ENCODE measurements around the gene CLASP2.

CLASP2 gene

GRCh38 chr3:33659856-33660434, 58.1 kb downstream of the CLASP2 start:
- TF ChIP-seq GATA3 (IDR thresholded peaks at IDR 0.05; ENCODE audit: low read depth, low read length): no peak
- TF ChIP-seq GATA2 (IDR thresholded peaks at IDR 0.05; ENCODE audit: low read depth, low read length): no peak

GRCh38 chr3:33658991-33659848, 58.8 kb downstream of the CLASP2 start:
- TF ChIP-seq GATA2 (IDR thresholded peaks at IDR 0.05; ENCODE audit: low read depth, low read length) (peak; percentile 62), GATA3 (IDR thresholded peaks at IDR 0.05; ENCODE audit: low read depth, low read length) (peak; percentile 80)

DNA sequence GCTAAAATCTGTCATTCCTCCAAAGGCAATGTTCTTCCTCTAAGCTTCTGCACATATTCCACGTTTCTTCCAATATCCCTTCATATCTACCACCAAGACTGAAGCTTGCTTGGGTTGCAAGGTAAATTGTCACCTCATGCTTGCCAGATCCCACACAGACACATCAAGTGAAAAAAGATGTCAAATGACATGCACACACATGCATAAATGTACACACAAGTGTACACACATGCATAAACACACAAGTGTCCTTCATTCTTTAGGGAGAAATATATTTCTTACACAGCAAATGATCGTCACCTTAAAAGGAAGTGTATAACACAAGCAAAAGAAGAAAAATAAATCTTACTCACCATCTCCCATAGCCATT, 59.4 kb downstream of the CLASP2 start:
- TF ChIP-seq GATA3 (IDR thresholded peaks at IDR 0.05; ENCODE audit: low read depth, low read length) (no peak), GATA2 (IDR thresholded peaks at IDR 0.05; ENCODE audit: low read depth, low read length) (no peak)

- TF ChIP-seq GATA3 (IDR thresholded peaks at IDR 0.05; ENCODE audit: low read depth, low read length) (no peak), GATA2 (IDR thresholded peaks at IDR 0.05; ENCODE audit: low read depth, low read length) (no peak)
Observed at GRCh38 chr3:33658039-33658438, 60.0 kb downstream of the CLASP2 start.

- no peak; the same call in 1 of the 2 replicates for TF ChIP-seq GATA3 (IDR thresholded peaks at IDR 0.05; ENCODE audit: low read depth, low read length)
- TF ChIP-seq GATA2 (IDR thresholded peaks at IDR 0.05; ENCODE audit: low read depth, low read length): peak; percentile 33; the same call in 1 of the 2 replicates
Observed at GRCh38 chr3:33652736-33653135, 65.3 kb downstream of the CLASP2 start.

DNA sequence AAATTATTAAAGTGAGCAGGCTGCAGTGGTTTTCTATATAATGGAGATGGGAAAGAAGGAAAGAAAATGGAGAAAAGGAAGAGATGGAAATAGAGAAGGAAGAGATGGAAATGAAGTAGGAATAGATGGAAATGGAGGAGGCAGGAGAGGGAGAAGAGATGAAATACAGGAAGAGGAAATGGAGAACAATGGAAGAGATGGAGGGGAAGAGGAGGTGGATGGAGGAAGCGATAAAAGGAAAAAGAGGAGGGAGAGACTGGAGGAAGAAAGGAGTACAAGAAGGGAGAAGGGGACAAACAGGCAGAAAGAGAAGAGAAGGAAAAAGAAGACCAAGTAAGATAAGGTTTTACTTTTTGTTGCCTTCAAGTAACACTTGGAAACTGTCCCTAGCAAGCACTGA, 67.6 kb downstream of the CLASP2 start:
- TF ChIP-seq GATA3 (IDR thresholded peaks at IDR 0.05; ENCODE audit: low read depth, low read length): no peak
- TF ChIP-seq GATA2 (IDR thresholded peaks at IDR 0.05; ENCODE audit: low read depth, low read length): no peak

DNA sequence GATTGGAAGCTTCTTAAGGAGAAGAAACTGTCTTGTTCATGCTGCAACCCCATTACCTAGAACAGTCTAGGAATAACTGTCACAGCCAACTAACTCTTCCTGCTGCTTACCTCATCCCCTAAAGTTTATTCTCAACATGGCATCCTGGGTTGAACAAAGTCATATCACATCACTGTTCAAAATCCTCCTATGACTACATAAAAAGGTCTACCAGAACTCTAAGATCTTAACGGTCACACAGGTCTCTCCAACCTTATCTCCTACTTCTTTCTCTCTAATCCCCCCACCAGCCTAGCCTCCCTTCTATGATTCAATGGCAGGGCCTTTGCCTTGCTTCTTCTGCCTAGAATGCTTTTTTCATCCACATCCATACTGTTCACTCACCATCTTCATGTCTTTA, 69.3 kb downstream of the CLASP2 start:
- no peak for TF ChIP-seq GATA3 (IDR thresholded peaks at IDR 0.05; ENCODE audit: low read depth, low read length)
- no peak for TF ChIP-seq GATA2 (IDR thresholded peaks at IDR 0.05; ENCODE audit: low read depth, low read length)

DNA sequence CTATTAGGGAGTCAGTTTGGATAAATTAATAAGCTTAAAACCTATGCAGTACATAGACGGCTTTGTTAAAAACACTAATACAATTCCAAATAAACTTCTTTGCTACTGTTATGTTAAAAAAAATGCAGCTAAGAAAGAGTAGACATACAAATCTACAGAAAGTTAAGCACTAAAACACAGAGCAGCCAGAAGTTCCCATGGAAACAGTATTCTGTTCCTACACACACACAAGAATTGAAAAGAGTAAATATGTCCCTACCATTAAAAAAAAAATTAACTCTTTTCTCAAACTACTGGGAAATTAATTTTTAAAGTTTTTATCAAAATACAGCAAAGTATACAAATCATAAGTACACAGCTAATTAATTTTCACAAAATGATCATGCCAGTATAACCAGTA, 71.6 kb downstream of the CLASP2 start:
- no peak for TF ChIP-seq GATA3 (IDR thresholded peaks at IDR 0.05; ENCODE audit: low read depth, low read length)
- no peak for TF ChIP-seq GATA2 (IDR thresholded peaks at IDR 0.05; ENCODE audit: low read depth, low read length)

DNA sequence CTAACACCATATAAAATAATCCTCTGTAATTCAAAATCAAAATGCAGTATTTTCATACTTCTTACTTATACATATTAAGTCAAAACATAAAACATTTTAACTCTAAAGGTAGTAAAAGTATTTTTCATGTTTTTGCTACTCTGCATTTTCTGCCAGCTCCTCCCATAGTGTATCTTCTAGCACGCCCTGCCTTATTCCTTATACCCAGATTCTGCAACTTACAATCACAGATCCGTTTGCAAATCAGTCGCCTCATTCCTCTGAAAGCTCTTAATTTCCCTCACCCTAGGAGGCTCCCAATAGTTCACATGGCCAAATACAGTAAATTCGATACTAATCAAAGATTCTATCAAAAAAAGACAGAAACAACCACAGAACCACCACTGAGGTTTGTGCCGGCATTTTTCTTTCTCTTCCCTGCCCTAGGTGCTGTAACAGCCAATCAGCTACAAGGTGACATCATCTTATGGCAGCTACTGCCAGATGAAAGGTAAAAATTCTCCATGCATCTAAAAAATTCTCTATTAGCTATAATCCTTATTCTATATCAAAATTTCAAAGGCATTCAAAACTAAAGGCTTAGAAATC, 72.9 kb downstream of the CLASP2 start:
- TF ChIP-seq GATA2 (IDR thresholded peaks at IDR 0.05; ENCODE audit: low read depth, low read length): 0 out of 2 replicates have a peak, but pooled peaks have one; percentile 8
- TF ChIP-seq GATA3 (IDR thresholded peaks at IDR 0.05; ENCODE audit: low read depth, low read length): no peak

GRCh38 chr3:33644582-33644981, 73.5 kb downstream of the CLASP2 start:
- TF ChIP-seq GATA3 (IDR thresholded peaks at IDR 0.05; ENCODE audit: low read depth, low read length) (no peak), GATA2 (IDR thresholded peaks at IDR 0.05; ENCODE audit: low read depth, low read length) (0 out of 2 replicates have a peak, but pooled peaks have one; percentile 12)

- TF ChIP-seq GATA2 (IDR thresholded peaks at IDR 0.05; ENCODE audit: low read depth, low read length) (no peak), GATA3 (IDR thresholded peaks at IDR 0.05; ENCODE audit: low read depth, low read length) (no peak)
Observed at GRCh38 chr3:33642806-33643205, 75.2 kb downstream of the CLASP2 start.

DNA sequence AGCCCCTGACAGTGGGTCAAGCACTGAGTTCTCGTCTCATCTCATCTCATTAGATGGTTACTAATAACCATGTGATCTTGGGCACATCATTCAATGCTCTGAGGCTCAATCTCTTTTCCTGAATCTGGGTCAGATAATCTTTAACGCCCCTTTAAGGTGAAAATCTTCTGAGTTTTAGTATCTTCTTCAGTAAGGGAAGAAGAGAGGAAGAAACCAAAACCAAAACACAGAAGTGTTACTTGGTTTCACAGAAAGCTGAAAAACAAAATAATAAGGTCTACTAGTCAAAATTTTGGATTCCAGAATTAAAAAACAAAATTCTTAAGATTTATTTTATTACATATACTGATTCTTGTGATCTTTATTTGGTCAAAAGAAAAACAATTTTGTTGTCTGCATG, 78.2 kb downstream of the CLASP2 start:
- TF ChIP-seq GATA3 (IDR thresholded peaks at IDR 0.05; ENCODE audit: low read depth, low read length): no peak
- TF ChIP-seq GATA2 (IDR thresholded peaks at IDR 0.05; ENCODE audit: low read depth, low read length): no peak

- no peak for TF ChIP-seq GATA3 (IDR thresholded peaks at IDR 0.05; ENCODE audit: low read depth, low read length)
- no peak for TF ChIP-seq GATA2 (IDR thresholded peaks at IDR 0.05; ENCODE audit: low read depth, low read length)
Observed at GRCh38 chr3:33637482-33637881, 80.6 kb downstream of the CLASP2 start.

- no peak for TF ChIP-seq GATA3 (IDR thresholded peaks at IDR 0.05; ENCODE audit: low read depth, low read length)
- no peak for TF ChIP-seq GATA2 (IDR thresholded peaks at IDR 0.05; ENCODE audit: low read depth, low read length)
Observed at GRCh38 chr3:33636125-33636850, 81.8 kb downstream of the CLASP2 start.
